ENCODE data around the gene PIM3. TPM values are rescaled to one million over a fixed set of nuclear protein-coding genes. Genes with fewer than 3 reads are reported as not detected.

PIM3 gene
- total RNA-seq, 4 donors from 2014 or later, result 31.7 to 106 (median 53.6) TPM

- Histone ChIP-seq H3K4me3 (no peak overlapping the region), H3K27ac (no peak overlapping the region), H3K36me3 (no peaks in the 10 kb centered on the region), H3K4me1 (peaks cover 0 to 15% of the 10 kb centered on the region in 2 donors), H3K27me3 (no peaks in the 10 kb centered on the region), H3K9me3 (no peaks in the 10 kb centered on the region)
- no peak for TF ChIP-seq POLR2A (IDR thresholded peaks at IDR 0.05)
- no peak for TF ChIP-seq CTCF (IDR thresholded peaks at IDR 0.05)
- no peak for DNase-seq
- intact Hi-C loops (cut with DNase I; ENCODE audit: low total_unique reads), result no loop called here
These were observed 45.0 kb upstream of the PIM3 start for GRCh38 chr22:49915610-49916009.

- Histone ChIP-seq H3K36me3 (no peaks in the 10 kb centered on the region), H3K27me3 (no peaks in the 10 kb centered on the region), H3K4me1 (peaks cover 0 to 15% of the 10 kb centered on the region in 2 donors), H3K27ac (no peak overlapping the region), H3K9me3 (no peaks in the 10 kb centered on the region), H3K4me3 (no peak overlapping the region)
- intact Hi-C loops (cut with DNase I; ENCODE audit: low total_unique reads), result no loop called here
- no peak for TF ChIP-seq POLR2A (IDR thresholded peaks at IDR 0.05)
- no peak for TF ChIP-seq CTCF (IDR thresholded peaks at IDR 0.05)
- no peak for DNase-seq
These were observed 43.7 kb upstream of the PIM3 start for GRCh38 chr22:49916831-49917230.

- Histone ChIP-seq H3K4me3 (peak within 1 kb of the TSS; percentile 76 to 81), H3K27me3 (no peaks in the 10 kb centered on the region), H3K9me3 (no peaks in the 10 kb centered on the region), H3K36me3 (no peaks in the 10 kb centered on the region), H3K27ac (peak within 1 kb of the TSS; percentile 88 to 95), H3K4me1 (peaks cover 0 to 15% of the 10 kb centered on the region in 2 donors)
- DNase-seq, result peak; percentile 97
- TF ChIP-seq POLR2A (IDR thresholded peaks at IDR 0.05) (peak; percentile 38 to 79), CTCF (IDR thresholded peaks at IDR 0.05) (peak in 2 of 4 experiments; percentile 11 to 25)
- intact Hi-C loops (cut with DNase I; ENCODE audit: low total_unique reads), result no loop called here
These were observed 42.3 kb upstream of the PIM3 start, which contains the start of the genes ALG12 and CRELD2 for GRCh38 chr22:49917974-49918910. Gene ALG12, minus strand, starts transcription at chr22:49918438. Its CDS starts 4,673 bp downstream, at chr22:49913765. Gene CRELD2, plus strand, starts transcription at chr22:49918634. Its CDS starts 136 bp downstream, at chr22:49918770.

- Histone ChIP-seq H3K4me3 (peak overlapping the region; percentile 76 to 81), H3K9me3 (no peaks in the 10 kb centered on the region), H3K27ac (peak overlapping the region; percentile 48 to 76), H3K36me3 (no peaks in the 10 kb centered on the region), H3K4me1 (peaks cover 0 to 15% of the 10 kb centered on the region in 2 donors), H3K27me3 (no peaks in the 10 kb centered on the region)
- TF ChIP-seq POLR2A (IDR thresholded peaks at IDR 0.05) (no peak), CTCF (IDR thresholded peaks at IDR 0.05) (no peak)
- peak in 1 of 2 donors; percentile 41 for DNase-seq
- intact Hi-C loops (cut with DNase I; ENCODE audit: low total_unique reads), result no loop called here
These were observed 41.4 kb upstream of the PIM3 start for GRCh38 chr22:49918911-49919881.

Data from uterus (tissue), 4 donors.